ENCODE data around the gene SEC16A.
"Not testable (repeated sequence)": the region's sequence is repeated elsewhere in the genome, so short reads cannot be mapped to it uniquely, and the experiment has no call there.

SEC16A gene

DNA sequence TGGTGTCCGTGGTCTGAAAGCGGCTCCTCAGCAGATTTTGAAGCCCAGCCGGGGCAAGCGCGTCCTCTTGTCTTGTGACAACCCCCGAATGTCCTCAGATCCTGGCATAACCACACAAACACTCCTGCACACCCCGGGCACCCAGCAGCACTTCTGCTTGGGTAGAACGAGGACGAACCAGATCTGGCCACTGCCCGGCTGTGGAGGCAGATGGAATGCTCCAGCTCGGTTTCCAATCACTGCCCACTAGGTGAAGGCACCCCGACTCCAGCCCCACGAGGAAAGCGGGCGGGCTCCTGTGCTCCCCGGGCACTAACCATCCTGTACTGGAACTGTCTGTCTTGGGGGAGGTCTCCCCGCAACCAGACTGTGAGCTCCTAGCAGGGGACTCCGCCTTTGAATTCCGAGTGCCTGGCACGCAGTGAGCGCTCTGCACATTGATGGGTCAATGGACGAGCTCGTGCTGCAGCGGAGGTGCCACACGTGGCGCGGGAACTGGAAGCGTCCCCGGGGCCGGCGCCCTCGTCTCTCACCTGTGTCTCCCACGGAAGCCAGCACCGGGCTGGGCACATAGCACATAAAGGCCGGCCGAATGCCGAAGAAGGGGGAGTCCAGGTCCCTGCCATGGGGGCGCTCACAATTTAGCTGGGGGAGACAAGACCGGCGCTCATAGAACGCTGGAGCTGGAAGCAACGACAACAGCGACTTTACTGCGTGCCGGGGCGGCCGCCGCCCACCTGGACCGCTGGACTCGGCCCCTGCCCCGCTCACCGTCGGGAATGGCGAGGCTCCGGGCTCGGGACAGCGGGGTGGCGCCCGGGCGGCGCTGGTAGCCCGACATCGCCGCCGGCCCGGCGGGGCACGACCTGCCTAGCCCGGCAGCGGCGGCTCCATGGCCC, 73.0 kb downstream of the SEC16A start:
- Histone ChIP-seq H3K4me3 (peak overlapping the region; percentile 61 to 98 (median 86)), H3K27ac (peak overlapping the region; percentile 9 to 98 (median 90))

- Histone ChIP-seq H3K27ac (no peak overlapping the region), H3K4me3 (no peak overlapping the region)
Observed at GRCh38 chr9:136407911-136408310, 74.9 kb downstream of the SEC16A start.

- not testable (repeated sequence) for H3K4me3 ChIP-seq, H3K27ac ChIP-seq
Observed at GRCh38 chr9:136407061-136407460, 75.8 kb downstream of the SEC16A start.

DNA sequence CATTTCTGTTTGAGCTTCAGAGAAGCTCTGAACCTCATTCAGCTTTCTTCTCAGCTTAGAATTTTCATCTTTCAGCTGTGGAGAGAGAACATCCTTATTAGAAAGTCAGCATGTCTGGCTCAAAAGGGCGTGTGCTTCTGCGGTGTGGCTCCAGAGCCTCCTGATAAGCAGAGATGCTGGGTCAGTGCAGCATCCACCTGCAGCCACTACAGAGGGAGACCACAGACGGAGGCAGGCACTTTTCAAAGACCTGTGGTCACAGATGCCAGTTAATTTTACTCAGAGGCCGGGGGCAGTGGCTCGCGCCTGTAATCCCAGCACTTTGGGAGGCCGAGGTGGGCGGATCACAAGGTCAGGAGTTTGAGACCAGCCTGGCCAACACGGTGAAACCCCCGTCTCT, 76.9 kb downstream of the SEC16A start:
- H3K27ac ChIP-seq = peak overlapping the region in 1 of 21 experiments; percentile 0
- H3K4me3 ChIP-seq = not testable (repeated sequence)

DNA sequence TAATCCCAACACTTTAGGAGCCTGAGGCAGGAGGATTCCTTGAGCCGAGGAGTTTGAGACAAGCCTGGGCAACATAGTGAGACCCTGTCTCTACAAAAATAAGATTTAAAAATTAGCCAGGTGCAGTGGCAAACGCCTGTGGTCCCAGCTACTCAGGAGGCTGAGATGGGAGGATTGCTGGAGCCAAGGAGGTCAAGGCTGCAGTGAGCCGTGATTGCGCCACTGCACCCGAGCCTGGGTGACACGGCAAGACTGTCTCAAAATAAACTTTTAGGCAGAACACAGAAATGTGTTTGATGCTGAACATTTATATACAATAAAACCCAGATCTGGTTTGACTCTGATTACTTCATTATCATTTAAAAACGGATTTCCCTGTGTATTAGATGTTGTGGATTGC, 77.4 kb downstream of the SEC16A start:
- Histone ChIP-seq H3K4me3 (no peak overlapping the region), H3K27ac (peak overlapping the region in 4 of 21 experiments; percentile 0 to 79 (median 70))

DNA sequence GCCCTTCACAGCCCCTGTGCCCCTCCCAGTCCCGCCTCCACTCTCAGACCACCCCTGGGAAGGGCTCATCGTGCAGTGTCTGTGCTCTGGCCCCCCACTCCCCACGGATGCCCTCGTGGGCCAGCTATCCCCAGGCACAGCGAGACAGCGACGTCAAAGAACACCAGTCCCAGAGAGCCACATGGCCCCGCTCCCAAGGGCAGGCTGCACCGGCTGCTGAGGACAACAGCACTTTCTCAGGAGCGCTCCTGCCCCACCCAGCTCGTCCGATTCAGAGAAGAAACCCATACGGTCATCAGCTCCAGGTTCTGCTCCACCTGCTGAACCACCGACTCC, 78.1 kb downstream of the SEC16A start:
- Histone ChIP-seq H3K4me3 (no peak overlapping the region), H3K27ac (peak overlapping the region in 10 of 21 experiments; percentile 17 to 79 (median 60))

- peak overlapping the region in 11 of 21 experiments; percentile 26 to 79 (median 55) for H3K27ac ChIP-seq
- H3K4me3 ChIP-seq = no peak overlapping the region
Observed at GRCh38 chr9:136403915-136404800, 78.7 kb downstream of the SEC16A start.

- Histone ChIP-seq H3K4me3 (no peak overlapping the region), H3K27ac (peak overlapping the region in 10 of 21 experiments; percentile 35 to 79 (median 60))
Observed at GRCh38 chr9:136403538-136403914, 79.3 kb downstream of the SEC16A start.

- no peak overlapping the region for H3K4me3 ChIP-seq
- H3K27ac ChIP-seq = no peak overlapping the region
Observed at GRCh38 chr9:136402067-136402466, 80.8 kb downstream of the SEC16A start.

DNA sequence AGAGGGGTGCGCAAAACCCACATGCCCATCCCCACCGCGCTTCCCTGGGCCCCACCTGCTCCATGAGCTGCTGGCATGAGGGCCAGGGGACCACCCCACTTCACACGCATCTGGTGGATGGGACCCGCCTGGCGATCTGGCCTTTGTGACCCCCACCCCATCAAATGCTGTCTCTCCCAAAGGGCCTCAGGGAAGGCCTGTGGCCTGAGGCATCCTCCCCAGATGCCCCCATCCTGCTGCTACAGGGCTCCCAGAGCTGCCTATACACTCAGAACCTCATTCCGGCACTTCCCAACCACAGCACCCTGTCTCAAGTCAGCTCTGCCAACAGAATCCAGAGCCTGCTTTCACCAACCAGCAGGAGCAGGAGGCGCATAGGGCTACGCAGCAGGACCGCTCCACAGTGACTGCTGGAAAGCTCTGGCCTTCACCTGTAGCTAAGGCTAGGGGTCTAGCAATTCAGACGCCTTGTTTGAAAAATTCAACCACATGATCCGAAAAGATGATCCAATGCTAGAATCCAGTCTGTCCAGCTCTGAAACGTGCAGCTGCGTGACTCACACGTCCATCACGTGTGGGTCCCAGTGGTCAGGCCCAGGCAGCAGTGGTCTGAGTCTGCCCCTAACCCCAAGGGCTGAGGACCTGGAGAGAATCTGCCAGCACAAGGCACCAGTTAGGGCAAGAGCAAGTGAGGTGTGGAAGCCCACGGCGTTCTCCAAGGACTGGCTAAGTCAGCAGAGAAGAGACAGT, 81.5 kb downstream of the SEC16A start:
- peak overlapping the region in 1 of 21 experiments; percentile 85 for H3K27ac ChIP-seq
- no peak overlapping the region for H3K4me3 ChIP-seq

DNA sequence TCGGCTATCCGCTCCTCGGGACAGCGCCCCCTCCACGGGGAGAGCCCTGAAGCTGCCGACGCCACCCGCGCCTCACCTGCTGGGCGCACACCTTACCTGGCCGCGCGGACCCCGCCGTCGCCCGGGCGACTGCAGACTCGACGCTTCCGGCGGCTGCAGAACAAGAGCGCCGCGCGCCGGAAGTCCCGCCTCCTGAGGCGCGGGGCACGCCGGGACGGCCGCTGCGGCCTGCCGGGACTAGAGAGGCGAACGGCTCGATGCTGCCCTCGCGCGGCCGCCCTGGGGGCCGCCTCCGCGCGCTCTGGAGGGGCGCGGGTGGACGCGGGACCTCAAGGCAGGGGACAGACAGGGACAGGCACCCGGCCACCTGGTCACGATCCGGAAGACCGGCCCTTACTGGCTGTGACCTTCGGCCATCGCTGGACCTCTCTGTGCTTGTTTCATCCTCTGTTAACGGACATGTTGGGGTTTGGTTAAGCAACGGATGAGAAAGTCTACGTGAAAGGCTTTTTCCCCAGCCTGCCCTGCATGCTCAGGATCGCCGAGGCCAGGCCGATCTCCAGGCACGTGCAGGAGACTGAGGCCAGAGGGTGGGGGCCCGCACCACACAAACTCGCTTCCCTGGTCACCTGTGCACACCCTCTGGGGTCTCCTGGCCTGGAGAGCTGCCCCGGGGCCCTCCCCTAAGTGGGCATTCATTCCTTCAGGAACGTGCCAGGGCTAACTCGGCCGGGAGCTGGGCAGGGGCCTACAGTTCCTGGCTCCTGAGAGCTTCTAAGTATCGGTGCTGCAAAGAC, 82.6 kb downstream of the SEC16A start, which contains the start of gene SNAPC4:
Gene SNAPC4 (minus strand): TSS at position 133 of the 797 bp plus-strand sequence. CDS start 1,742 bp downstream, outside the sequence.
- peak within 1 kb of the TSS; percentile 80 to 97 (median 94) for H3K4me3 ChIP-seq
- peak within 1 kb of the TSS in 20 of 21 experiments; percentile 35 to 88 (median 68) for H3K27ac ChIP-seq

- H3K27ac ChIP-seq = peak overlapping the region in 20 of 21 experiments; percentile 35 to 88 (median 68)
Observed at GRCh38 chr9:136399176-136400037, 83.4 kb downstream of the SEC16A start.

GRCh38 chr9:136398286-136398685, 84.6 kb downstream of the SEC16A start:
- H3K27ac ChIP-seq = no peak overlapping the region
- no peak overlapping the region for H3K4me3 ChIP-seq

More at GRCh38 chr9:136399176-136400037, 83.4 kb downstream of the SEC16A start:
- peak overlapping the region; percentile 80 to 97 (median 94) for H3K4me3 ChIP-seq

- Histone ChIP-seq H3K27ac (no peak overlapping the region), H3K4me3 (no peak overlapping the region)
Observed at GRCh38 chr9:136397643-136398042, 85.2 kb downstream of the SEC16A start.

- H3K27ac ChIP-seq = no peak overlapping the region
Observed at GRCh38 chr9:136396219-136396515, 86.7 kb downstream of the SEC16A start.

DNA sequence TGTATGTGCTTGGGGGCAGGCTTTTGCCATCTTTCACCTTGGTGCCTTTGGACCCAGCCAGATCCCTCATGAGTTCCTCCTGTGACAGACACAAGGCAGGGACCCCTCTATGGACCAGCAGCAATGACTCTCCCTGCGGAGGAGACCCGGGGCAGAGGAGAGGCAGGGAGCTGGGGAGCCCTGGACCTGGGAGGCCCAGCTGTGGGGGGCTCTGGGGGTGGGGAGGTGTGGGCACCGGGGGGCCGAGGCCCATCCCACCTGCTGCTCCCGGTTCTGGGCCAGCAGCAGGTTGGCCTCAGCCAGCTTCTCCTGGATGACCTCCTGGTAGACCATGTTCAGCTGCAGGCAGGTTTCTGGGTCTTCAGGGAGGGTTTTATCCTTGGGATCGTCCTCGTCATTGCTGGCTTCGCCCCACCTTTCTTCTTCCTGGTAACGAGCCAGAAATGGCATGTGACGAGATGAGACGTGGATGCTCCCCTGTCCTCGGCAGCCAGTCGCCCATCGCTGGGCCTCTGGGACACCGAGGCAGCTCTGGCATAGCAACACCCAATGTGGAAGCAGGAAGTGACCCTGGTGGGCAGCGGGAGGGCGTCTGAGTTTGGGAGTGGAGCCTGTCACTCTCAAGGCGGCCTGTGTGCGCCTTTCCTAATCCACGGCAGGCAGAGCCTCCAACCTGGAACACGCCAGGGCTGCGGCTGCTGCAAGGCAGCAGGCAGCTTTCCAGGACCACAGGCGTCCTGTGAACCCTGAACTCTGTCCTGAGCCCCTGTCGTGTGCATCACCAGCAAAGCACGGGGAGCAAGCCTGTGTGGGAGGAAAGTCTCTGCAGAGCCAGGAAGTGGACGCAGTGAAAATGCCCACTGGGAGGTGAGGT, 87.3 kb downstream of the SEC16A start:
- no peak overlapping the region for H3K27ac ChIP-seq

More at GRCh38 chr9:136396219-136396515, 86.7 kb downstream of the SEC16A start:
- H3K4me3 ChIP-seq = no peak overlapping the region

DNA sequence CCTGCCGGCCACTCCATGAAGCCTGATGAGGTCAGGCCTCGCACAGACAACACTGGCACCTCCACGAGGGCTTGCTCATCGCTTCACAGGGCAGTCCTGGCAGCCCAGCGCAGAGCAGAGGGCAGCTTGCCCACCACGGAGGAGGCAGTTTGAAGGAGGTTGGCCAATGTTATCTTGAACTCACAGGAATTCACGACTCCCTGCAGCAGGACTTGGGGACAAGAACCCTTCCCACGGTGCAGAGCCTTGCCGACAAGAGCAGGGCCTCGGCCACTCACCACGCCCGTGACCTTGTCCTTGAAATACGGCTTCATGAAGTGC, 87.9 kb downstream of the SEC16A start:
- no peak overlapping the region for H3K4me3 ChIP-seq

More for the DNA sequence above, 87.3 kb downstream of the SEC16A start:
- H3K4me3 ChIP-seq = no peak overlapping the region

More for the DNA sequence above, 87.9 kb downstream of the SEC16A start:
- no peak overlapping the region for H3K27ac ChIP-seq
